Measurements from ENCODE around the gene UBASH3A. TPM values are rescaled to one million over a fixed set of nuclear protein-coding genes. Genes with fewer than 3 reads are reported as not detected.

Gene UBASH3A
- total RNA-seq, 2 donors from 2014 or later: 0.23 to 1.8 TPM

DNA sequence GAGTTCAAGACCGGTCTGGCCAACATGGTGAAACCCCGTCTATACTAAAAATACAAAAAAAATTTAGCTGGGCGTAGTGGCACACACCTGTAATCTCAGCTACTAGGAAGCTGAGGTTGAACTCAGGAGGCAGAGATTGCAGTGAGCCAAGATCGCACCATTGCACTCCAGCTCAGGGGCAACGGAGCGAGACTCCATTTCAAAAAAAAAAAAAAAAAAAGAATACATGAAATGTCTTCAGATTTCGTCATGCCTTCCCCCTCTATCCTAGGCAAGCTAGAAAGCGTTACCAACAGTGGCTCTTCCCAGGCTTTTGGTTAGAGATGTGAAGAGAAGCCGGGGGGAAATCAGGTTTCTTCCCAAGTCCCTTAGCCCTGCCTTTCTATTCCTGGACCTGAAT is 41.0 kb upstream of the UBASH3A start:
- TF ChIP-seq POLR2A (IDR thresholded peaks at IDR 0.05) (no peak), POLR2AphosphoS5 (IDR thresholded peaks at IDR 0.05) (no peak)
- TF ChIP-seq, protein P1, sequence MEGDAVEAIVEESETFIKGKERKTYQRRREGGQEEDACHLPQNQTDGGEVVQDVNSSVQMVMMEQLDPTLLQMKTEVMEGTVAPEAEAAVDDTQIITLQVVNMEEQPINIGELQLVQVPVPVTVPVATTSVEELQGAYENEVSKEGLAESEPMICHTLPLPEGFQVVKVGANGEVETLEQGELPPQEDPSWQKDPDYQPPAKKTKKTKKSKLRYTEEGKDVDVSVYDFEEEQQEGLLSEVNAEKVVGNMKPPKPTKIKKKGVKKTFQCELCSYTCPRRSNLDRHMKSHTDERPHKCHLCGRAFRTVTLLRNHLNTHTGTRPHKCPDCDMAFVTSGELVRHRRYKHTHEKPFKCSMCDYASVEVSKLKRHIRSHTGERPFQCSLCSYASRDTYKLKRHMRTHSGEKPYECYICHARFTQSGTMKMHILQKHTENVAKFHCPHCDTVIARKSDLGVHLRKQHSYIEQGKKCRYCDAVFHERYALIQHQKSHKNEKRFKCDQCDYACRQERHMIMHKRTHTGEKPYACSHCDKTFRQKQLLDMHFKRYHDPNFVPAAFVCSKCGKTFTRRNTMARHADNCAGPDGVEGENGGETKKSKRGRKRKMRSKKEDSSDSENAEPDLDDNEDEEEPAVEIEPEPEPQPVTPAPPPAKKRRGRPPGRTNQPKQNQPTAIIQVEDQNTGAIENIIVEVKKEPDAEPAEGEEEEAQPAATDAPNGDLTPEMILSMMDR (IDR thresholded peaks at IDR 0.05): no peak
- Histone ChIP-seq H3K27me3 (replicated peaks; ENCODE audit: insufficient read depth) (no peaks in the 10 kb centered on the region), H3K36me3 (no peaks in the 10 kb centered on the region), H3K27ac (no peak overlapping the region), H3K9me3 (no peaks in the 10 kb centered on the region), H3K4me3 (no peak overlapping the region), H3K4me1 (replicated peaks) (no peaks in the 10 kb centered on the region)
- intact Hi-C loops (cut with DNase I): no loop called here
- DNase-seq (ENCODE audit: low spot score): no peak
- WGBS: 65% methylated on average over 9 of the region's 9 CpGs

DNA sequence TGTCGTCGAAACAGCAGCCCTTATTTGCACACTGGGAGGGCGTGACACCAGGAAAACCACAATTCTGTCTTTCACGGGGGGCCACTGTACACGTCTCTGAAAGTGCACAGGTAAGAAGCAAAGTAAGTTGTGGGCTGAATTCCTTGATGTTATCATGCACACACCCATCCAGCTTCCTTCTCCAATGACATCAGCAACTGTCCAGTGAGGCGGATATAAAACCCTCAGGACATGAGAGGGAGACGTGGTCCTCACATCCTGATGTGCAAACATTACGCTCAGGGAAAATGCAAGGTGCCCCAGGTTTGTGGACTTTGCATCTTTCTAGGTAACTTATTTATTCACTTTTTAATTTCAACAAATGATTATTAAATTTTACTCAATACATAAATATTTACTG is 40.4 kb upstream of the UBASH3A start:
- Histone ChIP-seq H3K4me3 (no peak overlapping the region), H3K36me3 (no peaks in the 10 kb centered on the region), H3K27ac (no peak overlapping the region), H3K9me3 (no peaks in the 10 kb centered on the region), H3K27me3 (replicated peaks; ENCODE audit: insufficient read depth) (no peaks in the 10 kb centered on the region), H3K4me1 (replicated peaks) (no peaks in the 10 kb centered on the region)
- DNase-seq (ENCODE audit: low spot score): no peak
- TF ChIP-seq, protein P1 (IDR thresholded peaks at IDR 0.05): no peak
- no peak for TF ChIP-seq POLR2A (IDR thresholded peaks at IDR 0.05)
- TF ChIP-seq POLR2AphosphoS5 (IDR thresholded peaks at IDR 0.05): no peak
- WGBS: 52% methylated on average over 8 of the region's 8 CpGs
- intact Hi-C loops (cut with DNase I): no loop called here

DNA sequence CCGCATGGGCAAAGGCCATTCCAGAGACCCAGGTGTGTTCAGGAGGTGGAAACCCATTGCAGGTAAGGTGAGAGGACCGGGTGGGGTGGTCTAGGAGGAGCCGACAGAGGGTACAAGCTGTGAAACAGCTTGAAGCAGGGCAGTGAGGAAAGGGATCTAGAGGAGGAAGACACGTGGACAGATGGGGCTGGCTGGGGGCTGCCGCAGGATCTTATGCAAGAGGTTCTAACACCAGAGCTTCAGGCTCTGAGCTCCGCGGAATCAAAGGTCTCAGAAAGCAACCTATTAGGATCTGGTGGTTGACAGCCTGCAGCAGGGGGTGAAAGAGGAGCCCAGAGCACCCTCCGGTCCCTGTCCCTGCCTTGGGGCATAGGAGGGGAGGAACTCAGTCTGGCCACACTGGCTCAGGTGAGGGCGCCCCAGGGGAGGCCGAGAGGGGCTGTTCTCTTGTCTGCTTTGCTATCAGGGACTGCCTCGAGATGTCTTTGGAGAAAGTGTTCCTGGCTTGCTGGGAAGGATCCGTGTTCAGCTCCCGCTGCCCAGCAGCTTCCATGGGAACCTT is 39.3 kb upstream of the UBASH3A start:
- no peaks in the 10 kb centered on the region for H3K4me1 ChIP-seq (replicated peaks)
- no peaks in the 10 kb centered on the region for H3K27me3 ChIP-seq (replicated peaks; ENCODE audit: insufficient read depth)
- H3K36me3 ChIP-seq: no peaks in the 10 kb centered on the region
- TF ChIP-seq POLR2AphosphoS5 (IDR thresholded peaks at IDR 0.05) (no peak), POLR2A (IDR thresholded peaks at IDR 0.05) (no peak)
- TF ChIP-seq, protein P1 (IDR thresholded peaks at IDR 0.05): no peak
- no peaks in the 10 kb centered on the region for H3K9me3 ChIP-seq
- intact Hi-C loops (cut with DNase I): no loop called here
- no peak overlapping the region for H3K4me3 ChIP-seq
- no peak overlapping the region for H3K27ac ChIP-seq
- DNase-seq (ENCODE audit: low spot score): no peak
- 82% methylated on average over 13 of the region's 13 CpGs for WGBS

DNA sequence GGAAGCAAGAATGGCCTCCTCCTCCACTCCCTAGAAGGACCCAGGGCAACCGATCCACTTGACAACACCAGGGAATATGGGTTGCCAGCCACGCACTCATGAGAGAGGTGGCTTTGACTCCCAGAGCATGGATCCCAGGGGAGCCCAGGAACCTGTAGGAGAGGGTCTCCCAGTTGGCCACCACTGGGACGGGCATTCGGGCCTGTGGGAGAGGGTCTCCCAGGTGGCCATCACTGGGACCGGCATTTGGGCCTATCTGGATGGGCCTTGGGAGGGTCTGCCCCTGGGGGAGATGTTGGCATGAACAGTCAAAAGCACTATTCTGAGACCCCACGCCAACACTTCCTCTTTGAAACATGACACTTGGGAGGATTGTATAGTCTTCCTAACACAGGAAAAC is 37.9 kb upstream of the UBASH3A start:
- Histone ChIP-seq H3K4me3 (no peak overlapping the region), H3K36me3 (no peaks in the 10 kb centered on the region), H3K4me1 (replicated peaks) (no peaks in the 10 kb centered on the region), H3K27me3 (replicated peaks; ENCODE audit: insufficient read depth) (no peaks in the 10 kb centered on the region), H3K27ac (no peak overlapping the region), H3K9me3 (no peaks in the 10 kb centered on the region)
- 80% methylated on average over 6 of the region's 6 CpGs for WGBS
- intact Hi-C loops (cut with DNase I): no loop called here
- TF ChIP-seq POLR2AphosphoS5 (IDR thresholded peaks at IDR 0.05): no peak
- TF ChIP-seq, protein P1 (IDR thresholded peaks at IDR 0.05): no peak
- TF ChIP-seq POLR2A (IDR thresholded peaks at IDR 0.05): no peak
- DNase-seq (ENCODE audit: low spot score): no peak

DNA sequence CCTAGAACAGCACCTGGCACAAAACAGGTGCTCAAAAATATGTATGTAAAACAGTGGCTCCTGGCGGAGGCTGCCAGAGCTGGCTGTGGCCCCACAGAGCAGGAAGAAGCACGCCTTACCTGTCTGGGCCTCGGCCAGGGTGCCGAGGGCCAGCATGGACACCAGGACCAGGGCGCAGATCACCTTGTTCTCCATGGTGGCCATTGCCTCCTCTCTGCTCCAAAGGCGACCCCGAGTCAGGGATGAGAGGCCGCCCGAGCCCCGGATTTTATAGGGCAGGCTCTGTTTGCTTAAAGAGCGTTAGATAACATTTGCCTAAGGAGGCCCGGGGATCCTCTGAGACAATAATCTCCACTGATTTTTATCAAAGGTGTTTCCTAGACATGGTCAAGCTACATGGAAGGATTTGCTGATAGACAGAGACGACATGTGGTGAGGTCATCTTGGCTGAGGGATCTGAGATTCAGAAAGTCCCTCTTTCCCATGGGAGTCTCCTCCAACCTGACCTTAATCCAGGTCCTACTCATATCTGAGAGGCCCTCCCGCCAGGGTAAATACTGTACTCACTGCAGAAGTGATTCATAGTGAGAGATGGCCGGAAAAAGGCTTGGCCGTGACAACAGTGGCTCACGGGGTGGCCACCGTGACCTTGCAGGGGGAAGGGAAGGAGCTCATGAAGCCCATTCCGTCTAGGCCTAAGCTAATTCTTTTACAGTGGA is 37.3 kb upstream of the UBASH3A start, which contains the start of gene TFF1:
TSS of gene TFF1 (minus strand) at position 244 of the 719 bp plus-strand sequence. CDS start at position 204, 40 bp downstream.
- intact Hi-C loops (cut with DNase I): no loop called here
- peak; percentile 56 for DNase-seq (ENCODE audit: low spot score)
- Histone ChIP-seq H3K36me3 (no peaks in the 10 kb centered on the region), H3K27ac (peak within 1 kb of the TSS; percentile 19 to 24), H3K27me3 (replicated peaks; ENCODE audit: insufficient read depth) (no peaks in the 10 kb centered on the region), H3K9me3 (no peaks in the 10 kb centered on the region), H3K4me3 (no peak within 1 kb of the TSS), H3K4me1 (replicated peaks) (no peaks in the 10 kb centered on the region)
- peak; percentile 40 for TF ChIP-seq POLR2AphosphoS5 (IDR thresholded peaks at IDR 0.05)
- TF ChIP-seq, protein P1 (IDR thresholded peaks at IDR 0.05): peak in 2 of 4 experiments; percentile 18 to 31
- no peak for TF ChIP-seq POLR2A (IDR thresholded peaks at IDR 0.05)
- WGBS: 47% methylated on average over 19 of the region's 19 CpGs
